CD4-positive, CD25-positive, alpha-beta regulatory T cell (primary cell): ENCODE data around the gene POTEM. TPM values are rescaled to one million over a fixed set of nuclear protein-coding genes. Genes with fewer than 3 reads are reported as not detected.
"Not testable (repeated sequence)": the region's sequence is repeated elsewhere in the genome, so short reads cannot be mapped to it uniquely, and the experiment has no call there.

ENCODE experiments used
- ATAC-seq, 2 donors: fragments of 150-1000 bp; cut with Tn5 transposase; one replicate each; pipeline ENCODE4 v1.10.0; 2021; ENCODE audit warnings: low read depth in 2 of 2, moderate number of reproducible peaks in 2 of 2, moderate library complexity in 1 of 2
- DNase-seq, 3 donors: peaks; one replicate each; pipeline versions ENCODE4 v3.0.0 to v3.0.0-alpha.2; 2012 to 2022; ENCODE audit warnings: mixed read lengths in 1 of 3
- H3K27ac ChIP-seq: one replicate; pipeline ENCODE4 v1.7.0; 2013; ENCODE audit warnings: mild to moderate bottlenecking, low read length; ENCODE audit not compliant: insufficient read depth, poor library complexity, severe bottlenecking
- H3K27me3 ChIP-seq: one replicate; pipeline ENCODE4 v1.7.0; 2013; ENCODE audit warnings: low read length; ENCODE audit not compliant: control insufficient read depth, insufficient read depth
- H3K36me3 ChIP-seq: one replicate; pipeline ENCODE4 v1.7.0; 2013; ENCODE audit warnings: mild to moderate bottlenecking, low read length, moderate library complexity; ENCODE audit not compliant: control insufficient read depth, insufficient read depth
- H3K4me1 ChIP-seq: 2 replicates; pipeline ENCODE4 v1.7.0; 2013; ENCODE audit warnings: mild to moderate bottlenecking, low read length; ENCODE audit not compliant: insufficient read depth, control insufficient read depth, poor library complexity, severe bottlenecking
- H3K4me3 ChIP-seq: one replicate; pipeline ENCODE4 v1.7.0; 2013; ENCODE audit warnings: low read depth, mild to moderate bottlenecking, low read length, moderate library complexity
- H3K9me3 ChIP-seq, 2 experiments: 1 replicate in 1 of 2; 2 replicates in 1 of 2; pipeline ENCODE4 v1.7.0; 2013; ENCODE audit warnings: low read length in 2 of 2, mild to moderate bottlenecking in 1 of 2, moderate library complexity in 1 of 2; ENCODE audit not compliant: control insufficient read depth in 2 of 2
- H3K27ac Mint-ChIP-seq, 3 donors: one replicate each; pipeline ENCODE4 v1.8.0; 2020 to 2022; ENCODE audit warnings: mild to moderate bottlenecking in 3 of 3, mixed read lengths in 3 of 3, moderate library complexity in 2 of 3
- H3K27me3 Mint-ChIP-seq: one replicate; pipeline ENCODE4 v1.8.0; 2022; ENCODE audit warnings: mild to moderate bottlenecking, mixed read lengths
- H3K36me3 Mint-ChIP-seq: one replicate; pipeline ENCODE4 v1.8.0; 2020; ENCODE audit warnings: mixed read lengths
- H3K4me1 Mint-ChIP-seq, 4 donors: one replicate each; pipeline ENCODE4 v1.8.0; 2020 to 2022; ENCODE audit warnings: mixed read lengths in 4 of 4, mild to moderate bottlenecking in 1 of 4
- H3K4me3 Mint-ChIP-seq, 4 donors: one replicate each; pipeline ENCODE4 v1.8.0; 2020 to 2022; ENCODE audit warnings: mild to moderate bottlenecking in 4 of 4, mixed read lengths in 4 of 4, moderate library complexity in 3 of 4
- H3K9me3 Mint-ChIP-seq, 7 donors: one replicate each; pipeline ENCODE4 v1.8.0; 2020 to 2022; ENCODE audit warnings: mixed read lengths in 7 of 7, mild to moderate bottlenecking in 3 of 7, moderate library complexity in 2 of 7
- polyA plus RNA-seq, 4 donors: library from polyadenylated mRNA; unstranded; fragments of 300-500 nt; fragmentation: Illumina TruSeq; gene quantifications; one replicate each; pipeline ENCODE4 v1.2.3, GENCODE V29; 2021
- total RNA-seq: library from RNA; stranded (reverse); gene quantifications from one replicate; pipeline ENCODE4 v1.2.3, GENCODE V29; 2022

The POTEM gene
- total RNA-seq, result not detected
- not detected for polyA plus RNA-seq

GRCh38 chr14:18967134-18967533 lies at the start of gene POTEM:
TSS of gene POTEM (plus strand) at chr14:18967434. CDS start at chr14:18967486, 52 bp downstream.
- H3K27me3 Mint-ChIP-seq, H3K4me1 Mint-ChIP-seq, H3K27ac Mint-ChIP-seq, H3K4me1 ChIP-seq, H3K36me3 Mint-ChIP-seq, H3K4me3 ChIP-seq, H3K9me3 Mint-ChIP-seq, ATAC-seq, H3K9me3 ChIP-seq, H3K27ac ChIP-seq, H3K4me3 Mint-ChIP-seq, H3K27me3 ChIP-seq, DNase-seq, H3K36me3 ChIP-seq: not testable (repeated sequence)

DNA sequence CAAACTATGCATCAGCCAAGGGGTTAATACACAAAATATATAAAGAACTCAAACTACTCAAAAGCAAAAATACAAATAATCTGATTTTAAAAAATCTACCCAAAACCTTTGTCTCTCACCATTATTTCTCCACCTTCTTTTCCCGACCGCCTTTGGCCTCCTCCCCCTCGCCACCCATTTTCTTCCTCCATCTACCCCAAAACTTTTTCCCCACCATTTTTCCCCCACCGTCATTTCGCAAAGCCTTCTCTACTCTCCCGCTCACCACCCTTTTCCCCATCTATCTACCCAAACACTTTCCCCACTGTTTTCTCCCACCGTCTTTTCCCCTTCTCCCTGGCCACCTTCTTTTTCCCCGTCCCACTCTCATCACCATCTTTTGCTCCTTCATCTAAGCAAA lies 48.9 kb upstream of the POTEM start:
- not testable (repeated sequence) for H3K27ac ChIP-seq, H3K27ac Mint-ChIP-seq, H3K4me3 Mint-ChIP-seq, H3K4me3 ChIP-seq, H3K9me3 ChIP-seq, H3K36me3 Mint-ChIP-seq, DNase-seq, ATAC-seq, H3K36me3 ChIP-seq, H3K9me3 Mint-ChIP-seq, H3K4me1 Mint-ChIP-seq, H3K4me1 ChIP-seq, H3K27me3 Mint-ChIP-seq, H3K27me3 ChIP-seq

GRCh38 chr14:18920052-18920451 lies 47.2 kb upstream of the POTEM start:
- ATAC-seq, H3K27ac ChIP-seq, H3K27me3 Mint-ChIP-seq, H3K27me3 ChIP-seq, H3K36me3 Mint-ChIP-seq, H3K4me3 Mint-ChIP-seq, H3K4me1 Mint-ChIP-seq, H3K9me3 ChIP-seq, DNase-seq, H3K9me3 Mint-ChIP-seq, H3K4me3 ChIP-seq, H3K27ac Mint-ChIP-seq, H3K4me1 ChIP-seq, H3K36me3 ChIP-seq: not testable (repeated sequence)

- H3K27me3 Mint-ChIP-seq, H3K36me3 Mint-ChIP-seq, H3K4me3 ChIP-seq, H3K27ac ChIP-seq, H3K27ac Mint-ChIP-seq, H3K9me3 ChIP-seq, H3K27me3 ChIP-seq, DNase-seq, H3K4me3 Mint-ChIP-seq, ATAC-seq, H3K9me3 Mint-ChIP-seq, H3K4me1 ChIP-seq, H3K4me1 Mint-ChIP-seq, H3K36me3 ChIP-seq: not testable (repeated sequence)
Observed at GRCh38 chr14:18921055-18921701, 46.1 kb upstream of the POTEM start.

DNA sequence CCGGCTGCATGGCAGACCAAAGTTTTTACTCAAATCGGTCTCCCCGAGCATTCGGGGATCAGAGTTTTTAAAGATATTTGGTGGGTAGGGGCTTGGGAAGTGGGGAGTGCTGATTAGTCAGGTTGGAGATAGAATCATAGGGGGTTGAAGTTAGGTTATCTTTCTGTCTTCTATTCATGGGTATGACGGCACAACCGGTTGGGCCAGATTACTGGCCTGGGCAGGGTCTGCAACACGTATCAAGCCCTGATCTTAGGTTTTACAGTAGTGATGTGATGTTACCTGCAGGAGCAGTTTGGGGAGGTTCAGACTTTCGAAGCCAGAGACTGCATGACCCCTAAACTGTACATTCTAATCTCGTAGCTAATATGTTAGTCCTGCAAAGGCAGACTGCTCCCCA lies 30.4 kb upstream of the POTEM start:
- not testable (repeated sequence) for H3K4me1 ChIP-seq, H3K4me3 Mint-ChIP-seq, H3K27ac Mint-ChIP-seq, H3K27me3 ChIP-seq, DNase-seq, H3K36me3 Mint-ChIP-seq, H3K4me3 ChIP-seq, H3K27ac ChIP-seq, H3K36me3 ChIP-seq, H3K4me1 Mint-ChIP-seq, H3K9me3 Mint-ChIP-seq, H3K27me3 Mint-ChIP-seq, H3K9me3 ChIP-seq, ATAC-seq

DNA sequence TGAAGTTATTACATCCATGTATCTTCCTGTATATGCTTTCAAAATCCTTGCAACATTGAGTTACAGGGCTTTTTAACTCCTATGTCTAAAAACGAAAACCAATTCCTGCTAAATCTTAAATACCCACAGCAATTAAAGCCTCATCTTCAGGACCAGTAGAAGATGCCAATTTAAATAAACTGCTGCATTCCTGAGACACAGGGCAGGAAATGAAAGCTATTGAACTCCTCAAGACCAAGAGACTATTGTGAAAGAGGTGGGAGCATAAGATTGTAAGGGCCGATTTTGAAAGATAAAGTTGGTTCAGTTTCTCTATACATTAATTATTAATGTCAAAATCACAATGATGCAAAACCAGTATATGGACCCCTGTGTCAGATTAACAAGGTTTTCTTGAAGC lies 28.5 kb upstream of the POTEM start:
- H3K36me3 ChIP-seq, H3K9me3 ChIP-seq, H3K9me3 Mint-ChIP-seq, ATAC-seq, H3K27me3 ChIP-seq, H3K36me3 Mint-ChIP-seq, H3K4me1 ChIP-seq, H3K4me3 Mint-ChIP-seq, H3K27me3 Mint-ChIP-seq, H3K27ac Mint-ChIP-seq, H3K4me3 ChIP-seq, DNase-seq, H3K27ac ChIP-seq, H3K4me1 Mint-ChIP-seq: not testable (repeated sequence)

- H3K4me1 ChIP-seq, H3K9me3 Mint-ChIP-seq, H3K27me3 Mint-ChIP-seq, H3K36me3 ChIP-seq, H3K9me3 ChIP-seq, H3K4me3 Mint-ChIP-seq, H3K4me3 ChIP-seq, DNase-seq, H3K4me1 Mint-ChIP-seq, H3K27me3 ChIP-seq, H3K27ac ChIP-seq, ATAC-seq, H3K27ac Mint-ChIP-seq, H3K36me3 Mint-ChIP-seq: not testable (repeated sequence)
Observed at GRCh38 chr14:18949939-18950338, 17.3 kb upstream of the POTEM start.

GRCh38 chr14:18953085-18953484 lies 14.1 kb upstream of the POTEM start:
- H3K27me3 Mint-ChIP-seq, H3K27ac Mint-ChIP-seq, H3K4me1 ChIP-seq, H3K27ac ChIP-seq, H3K4me3 ChIP-seq, H3K4me3 Mint-ChIP-seq, H3K9me3 Mint-ChIP-seq, H3K4me1 Mint-ChIP-seq, DNase-seq, H3K27me3 ChIP-seq, ATAC-seq, H3K36me3 Mint-ChIP-seq, H3K9me3 ChIP-seq, H3K36me3 ChIP-seq: not testable (repeated sequence)
